A549 (cell line): ENCODE data around the gene SPIRE1. TPM values are rescaled to one million over a fixed set of nuclear protein-coding genes. Genes with fewer than 3 reads are reported as not detected.

Source experiments
- ATAC-seq, 2 experiments: fragments of 200-7000 bp in 1 of 2; fragments of >200 bp in 1 of 2; cut with Nextera tagmentation in 1 of 2; cut with Tn5 transposase in 1 of 2; 3 replicates each; pipeline versions ENCODE4 v1.8.0 to v1.9.1; 2018 to 2020; ENCODE audit warnings: mild to moderate bottlenecking in 1 of 2, moderate library complexity in 1 of 2
- CTCF ChIA-PET: fragments of 300-600 bp; sonication (Branson Sonifier 250); formaldehyde crosslinking; extraction: SDS; loops from one replicate; lab custom pipeline; 2021; ENCODE audit warnings: antibody characterized with exemption, inconsistent platforms; lab: Yijun Ruan, JAX
- POLR2A ChIA-PET: fragments of 350-600 bp; formaldehyde crosslinking; extraction: SDS; loops from one replicate; lab custom pipeline; 2021; ENCODE audit warnings: antibody characterized with exemption, inconsistent platforms; lab: Yijun Ruan, JAX
- DNase-seq, 2 experiments: peaks; one replicate each; pipeline versions ENCODE4 v3.0.0 to v3.0.0-alpha.2; 2011 to 2016; ENCODE audit warnings: low read depth in 1 of 2, low spot score in 1 of 2
- FAIRE-seq: peaks from 2 replicates; lab custom pipeline; 2011; peaks lifted over from hg19 to GRCh38; lab: Jason Lieb, UNC
- H3K27ac ChIP-seq, 2 experiments: fragments of >200 bp; sonication (Bioruptor Twin); formaldehyde crosslinking; 3 replicates each; pipeline ENCODE4 v1.5.1; 2016 to 2017
- H3K4me1 ChIP-seq: fragments of >200 bp; sonication (Bioruptor Twin); formaldehyde crosslinking; 3 replicates; pipeline ENCODE4 v1.6.1; 2016
- H3K4me2 ChIP-seq: fragments of >200 bp; sonication (Bioruptor Twin); formaldehyde crosslinking; 3 replicates; pipeline ENCODE4 v1.6.1; 2016
- H3K4me3 ChIP-seq: fragments of >200 bp; sonication (Bioruptor Twin); formaldehyde crosslinking; 3 replicates; pipeline ENCODE4 v1.5.1; 2016
- H3K9me3 ChIP-seq: fragments of >200 bp; sonication (Bioruptor Twin); formaldehyde crosslinking; 3 replicates; pipeline ENCODE4 v1.6.1; 2016
- ATOH8 ChIP-seq: fragments of 250-450 bp; sonication (Bioruptor Pico); IDR thresholded peaks from 2 replicates; pipeline ENCODE4 v1.5.0; 2020; ENCODE audit warnings: low read depth, mild to moderate bottlenecking, moderate library complexity
- CBX2 ChIP-seq: fragments of 200-600 bp; sonication (generic); IDR thresholded peaks from 2 replicates; pipeline ENCODE4 v1.6.1; 2016; ENCODE audit warnings: low read depth, mild to moderate bottlenecking, borderline replicate concordance
- CHD4 ChIP-seq: fragments of 200-600 bp; sonication (generic); IDR thresholded peaks from 2 replicates; pipeline ENCODE4 v1.6.1; 2016; ENCODE audit warnings: antibody characterized with exemption, mild to moderate bottlenecking, borderline replicate concordance
- EHF ChIP-seq: fragments of 250-450 bp; sonication (Bioruptor Pico); IDR thresholded peaks from 2 replicates; pipeline ENCODE4 v1.5.0; 2020; ENCODE audit warnings: mild to moderate bottlenecking
- EHMT2 ChIP-seq: fragments of 200-600 bp; sonication (generic); IDR thresholded peaks from 2 replicates; pipeline ENCODE4 v1.6.1; 2016; ENCODE audit warnings: antibody characterized with exemption, low read depth, mild to moderate bottlenecking, moderate library complexity
- ESRRA ChIP-seq: fragments of 150-350 bp; IDR thresholded peaks from 2 replicates; pipeline ENCODE4 v1.6.1; 2014; ENCODE audit warnings: mild to moderate bottlenecking, low read length, borderline replicate concordance
- FOSL2 ChIP-seq, 2 experiments: fragments of 450-650 bp in 1 of 2; fragments of >200 bp in 1 of 2; sonication (Bioruptor Twin) in 1 of 2; formaldehyde crosslinking; IDR thresholded peaks; 2 replicates each; pipeline versions ENCODE4 v1.5.0 to v1.6.1; 2016 to 2020; ENCODE audit warnings: mild to moderate bottlenecking in 1 of 2, moderate library complexity in 1 of 2
- FOXS1 ChIP-seq: fragments of 250-450 bp; sonication (Bioruptor Pico); IDR thresholded peaks from 2 replicates; pipeline ENCODE4 v1.5.0; 2020; ENCODE audit warnings: mild to moderate bottlenecking, moderate library complexity
- GATA3 ChIP-seq: IDR thresholded peaks from 2 replicates; pipeline ENCODE4 v1.6.1; 2012; ENCODE audit warnings: borderline replicate concordance
- HOXA7 ChIP-seq: fragments of 250-450 bp; sonication (Bioruptor Pico); IDR thresholded peaks from 2 replicates; pipeline ENCODE4 v1.5.0; 2020; ENCODE audit warnings: mild to moderate bottlenecking, moderate library complexity
- MAX ChIP-seq: IDR thresholded peaks from 2 replicates; pipeline ENCODE4 v1.6.1; 2012
- MAZ ChIP-seq: fragments of 150-350 bp; IDR thresholded peaks from 2 replicates; pipeline ENCODE4 v1.6.1; 2014; ENCODE audit warnings: antibody characterized with exemption, low read depth, low read length, borderline replicate concordance
- MYC ChIP-seq: IDR thresholded peaks from 2 replicates; pipeline ENCODE4 v1.6.1; 2012; ENCODE audit warnings: mild to moderate bottlenecking, inconsistent platforms, low read length, improper control_type of control experiment, borderline replicate concordance
- NPAS2 ChIP-seq: fragments of 250-450 bp; sonication (Bioruptor Pico); IDR thresholded peaks from 2 replicates; pipeline ENCODE4 v1.8.0; 2022; ENCODE audit warnings: mild to moderate bottlenecking, moderate library complexity, borderline replicate concordance
- NR3C1 ChIP-seq: fragments of >200 bp; sonication (Bioruptor Twin); formaldehyde crosslinking; IDR thresholded peaks from 3 replicates; pipeline ENCODE4 v1.6.1; 2017
- POLR2A ChIP-seq: IDR thresholded peaks from 2 replicates; pipeline ENCODE4 v1.6.1; 2012; ENCODE audit warnings: mild to moderate bottlenecking, low read length
- POLR2AphosphoS2 ChIP-seq: conservative IDR thresholded peaks from 2 replicates; pipeline ENCODE4 v1.6.1; 2012; ENCODE audit warnings: low read length, improper control_type of control experiment, inconsistent platforms
- RAD21 ChIP-seq, 2 experiments: fragments of >200 bp in 1 of 2; sonication (Bioruptor Twin) in 1 of 2; formaldehyde crosslinking in 1 of 2; IDR thresholded peaks in 1 of 2; conservative IDR thresholded peaks in 1 of 2; 2 replicates in 1 of 2; 3 replicates in 1 of 2; pipeline ENCODE4 v1.6.1; 2012 to 2018; ENCODE audit warnings: inconsistent platforms in 1 of 2
- RARB ChIP-seq: fragments of 250-450 bp; sonication (Bioruptor Pico); IDR thresholded peaks from 2 replicates; pipeline ENCODE4 v1.8.0; 2021; ENCODE audit warnings: mild to moderate bottlenecking, moderate library complexity
- RCOR1 ChIP-seq: fragments of 150-350 bp; IDR thresholded peaks from 2 replicates; pipeline ENCODE4 v1.6.1; 2014; ENCODE audit warnings: antibody characterized with exemption, low read length, low read depth
- REST ChIP-seq: fragments of 200-600 bp; sonication (generic); IDR thresholded peaks from 2 replicates; pipeline ENCODE4 v1.6.1; 2016; ENCODE audit warnings: antibody characterized with exemption, mild to moderate bottlenecking, moderate library complexity
- SREBF2 ChIP-seq: fragments of 450-650 bp; IDR thresholded peaks from 2 replicates; pipeline ENCODE4 v1.6.1; 2014; ENCODE audit warnings: mild to moderate bottlenecking, moderate library complexity
- USF2 ChIP-seq: fragments of 450-650 bp; IDR thresholded peaks from 2 replicates; pipeline ENCODE4 v1.6.1; 2014; ENCODE audit warnings: antibody characterized with exemption
- ZC3H11A ChIP-seq: fragments of 450-650 bp; IDR thresholded peaks from 2 replicates; pipeline ENCODE4 v1.6.1; 2014; ENCODE audit warnings: antibody characterized with exemption, mild to moderate bottlenecking
- WGBS: methylation state at CpG from one replicate; pipeline ENCODE4 v1.1.6; 2017; ENCODE audit errors: missing lambda C conversion rate; 5-methylcytosine and 5-hydroxymethylcytosine counted together
- polyA plus RNA-seq, 4 experiments: library from polyadenylated mRNA; depleted of rRNA in 3 of 4; stranded (reverse); fragments of >200 nt; fragmentation: RNase III in 1 of 4; extraction: RNeasy Plus Mini Kit Qiagen cat#74134 plus additional on column Dnase treatment in 1 of 4; gene quantifications; 2 replicates in 3 of 4; 3 replicates in 1 of 4; pipeline ENCODE4 v1.2.3, GENCODE V29; 2011 to 2017
- TF ChIP-seq, protein P1 (sequence below): fragments of >200 bp; sonication (Bioruptor Twin); formaldehyde crosslinking; IDR thresholded peaks from 3 replicates; pipeline ENCODE4 v1.6.1; 2016

SPIRE1 gene
- polyA plus RNA-seq, 2 of the 4 experiments (the other 2 are of a cell fraction) = 8.3 to 29.4 TPM

GRCh38 chr18:12452784-12453183 is 205.1 kb downstream of the SPIRE1 start:
- no peak overlapping the region for H3K4me2 ChIP-seq
- no peak for ATAC-seq
- no peak overlapping the region for H3K27ac ChIP-seq
- DNase-seq = no peak
- ChIA-PET POLR2A (no interaction called here), CTCF (interaction anchor here (0.8 kb wide), 1 partner anchor 214 kb away, joined by 3 read pairs; no protein-coding TSS in a partner anchor)
- FAIRE-seq = no peak
- H3K4me3 ChIP-seq = no peak overlapping the region
- H3K9me3 ChIP-seq = no peaks in the 10 kb centered on the region
- no peak for TF ChIP-seq FOSL2 (IDR thresholded peaks at IDR 0.05)
- TF ChIP-seq FOSL2 (CRISPR knock-in tag; IDR thresholded peaks at IDR 0.05) = no peak
- no peak for TF ChIP-seq ZC3H11A
- TF ChIP-seq POLR2A = no peak
- TF ChIP-seq REST = no peak
- TF ChIP-seq HOXA7 (CRISPR knock-in tag) = no peak
- TF ChIP-seq RARB (CRISPR knock-in tag) = no peak
- no peak for TF ChIP-seq NR3C1
- no peak for TF ChIP-seq EHF (CRISPR knock-in tag)
- TF ChIP-seq USF2 = no peak
- TF ChIP-seq GATA3 = no peak
- no peak for TF ChIP-seq NPAS2
- no peak for TF ChIP-seq POLR2AphosphoS2
- TF ChIP-seq CBX2 = no peak
- no peak for TF ChIP-seq EHMT2
- TF ChIP-seq, protein P1, sequence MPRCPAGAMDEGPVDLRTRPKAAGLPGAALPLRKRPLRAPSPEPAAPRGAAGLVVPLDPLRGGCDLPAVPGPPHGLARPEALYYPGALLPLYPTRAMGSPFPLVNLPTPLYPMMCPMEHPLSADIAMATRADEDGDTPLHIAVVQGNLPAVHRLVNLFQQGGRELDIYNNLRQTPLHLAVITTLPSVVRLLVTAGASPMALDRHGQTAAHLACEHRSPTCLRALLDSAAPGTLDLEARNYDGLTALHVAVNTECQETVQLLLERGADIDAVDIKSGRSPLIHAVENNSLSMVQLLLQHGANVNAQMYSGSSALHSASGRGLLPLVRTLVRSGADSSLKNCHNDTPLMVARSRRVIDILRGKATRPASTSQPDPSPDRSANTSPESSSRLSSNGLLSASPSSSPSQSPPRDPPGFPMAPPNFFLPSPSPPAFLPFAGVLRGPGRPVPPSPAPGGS = no peak
- WGBS = 97% methylated on average over 3 of the region's 3 CpGs
- no peaks in the 10 kb centered on the region for H3K4me1 ChIP-seq

GRCh38 chr18:12451428-12451827 is 206.5 kb downstream of the SPIRE1 start:
- FAIRE-seq (no peak), DNase-seq (no peak), ATAC-seq (no peak)
- POLR2A ChIA-PET = no interaction called here
- 81% methylated on average over 4 of the region's 4 CpGs for WGBS
- Histone ChIP-seq H3K9me3 (no peaks in the 10 kb centered on the region), H3K4me1 (no peaks in the 10 kb centered on the region), H3K4me3 (no peak overlapping the region), H3K4me2 (no peak overlapping the region), H3K27ac (no peak overlapping the region)
- CTCF ChIA-PET = interaction anchor here (1.1 kb wide), 1 partner anchor 10 kb away, joined by 3 read pairs; no protein-coding TSS in a partner anchor
- TF ChIP-seq ATOH8 (CRISPR knock-in tag) (no peak), MAZ (no peak), RCOR1 (no peak), SREBF2 (no peak), FOXS1 (no peak), MYC (no peak), RAD21 (conservative IDR thresholded peaks at IDR 0.05 in 1 of 2, IDR thresholded peaks at IDR 0.05 in 1 of 2) (no peak), USF2 (no peak), CHD4 (no peak), REST (no peak), ESRRA (no peak), MAX (no peak)
